Measurements from ENCODE around the gene SHLD1. TPM values are rescaled to one million over a fixed set of nuclear protein-coding genes. Genes with fewer than 3 reads are reported as not detected.

Gene SHLD1
- total and polyA plus RNA-seq, 2 experiments from 2014 or later = 1.4 to 15.0 TPM

DNA sequence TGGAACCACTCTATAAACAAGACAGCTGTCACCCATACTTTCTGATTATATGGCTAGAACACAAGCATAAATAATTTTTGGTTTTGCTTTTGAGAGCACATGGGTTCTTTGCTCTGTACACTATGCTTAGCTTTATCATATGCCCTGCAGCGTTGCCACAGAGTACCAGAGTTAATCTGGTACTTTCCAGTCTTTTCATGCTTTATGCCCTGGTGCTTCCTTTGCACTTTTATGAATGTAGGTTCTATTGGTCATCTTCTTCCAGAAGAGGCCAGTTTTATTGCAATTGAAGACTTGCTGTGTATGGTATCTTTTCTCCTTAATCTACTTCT lies 20.8 kb downstream of the SHLD1 start (continued):
- TF ChIP-seq POLR2AphosphoS5 (IDR thresholded peaks at IDR 0.05; ENCODE audit: low read depth) (no peak), ZNF331 (CRISPR knock-in tag; IDR thresholded peaks at IDR 0.05; ENCODE audit: low read depth) (no peak), CREB1 (CRISPR knock-in tag; IDR thresholded peaks at IDR 0.05; ENCODE audit: low read depth) (no peak), ETS1 (IDR thresholded peaks at IDR 0.05) (no peak), ZNF114 (CRISPR knock-in tag; IDR thresholded peaks at IDR 0.05) (no peak)
- TF ChIP-seq, protein P1, sequence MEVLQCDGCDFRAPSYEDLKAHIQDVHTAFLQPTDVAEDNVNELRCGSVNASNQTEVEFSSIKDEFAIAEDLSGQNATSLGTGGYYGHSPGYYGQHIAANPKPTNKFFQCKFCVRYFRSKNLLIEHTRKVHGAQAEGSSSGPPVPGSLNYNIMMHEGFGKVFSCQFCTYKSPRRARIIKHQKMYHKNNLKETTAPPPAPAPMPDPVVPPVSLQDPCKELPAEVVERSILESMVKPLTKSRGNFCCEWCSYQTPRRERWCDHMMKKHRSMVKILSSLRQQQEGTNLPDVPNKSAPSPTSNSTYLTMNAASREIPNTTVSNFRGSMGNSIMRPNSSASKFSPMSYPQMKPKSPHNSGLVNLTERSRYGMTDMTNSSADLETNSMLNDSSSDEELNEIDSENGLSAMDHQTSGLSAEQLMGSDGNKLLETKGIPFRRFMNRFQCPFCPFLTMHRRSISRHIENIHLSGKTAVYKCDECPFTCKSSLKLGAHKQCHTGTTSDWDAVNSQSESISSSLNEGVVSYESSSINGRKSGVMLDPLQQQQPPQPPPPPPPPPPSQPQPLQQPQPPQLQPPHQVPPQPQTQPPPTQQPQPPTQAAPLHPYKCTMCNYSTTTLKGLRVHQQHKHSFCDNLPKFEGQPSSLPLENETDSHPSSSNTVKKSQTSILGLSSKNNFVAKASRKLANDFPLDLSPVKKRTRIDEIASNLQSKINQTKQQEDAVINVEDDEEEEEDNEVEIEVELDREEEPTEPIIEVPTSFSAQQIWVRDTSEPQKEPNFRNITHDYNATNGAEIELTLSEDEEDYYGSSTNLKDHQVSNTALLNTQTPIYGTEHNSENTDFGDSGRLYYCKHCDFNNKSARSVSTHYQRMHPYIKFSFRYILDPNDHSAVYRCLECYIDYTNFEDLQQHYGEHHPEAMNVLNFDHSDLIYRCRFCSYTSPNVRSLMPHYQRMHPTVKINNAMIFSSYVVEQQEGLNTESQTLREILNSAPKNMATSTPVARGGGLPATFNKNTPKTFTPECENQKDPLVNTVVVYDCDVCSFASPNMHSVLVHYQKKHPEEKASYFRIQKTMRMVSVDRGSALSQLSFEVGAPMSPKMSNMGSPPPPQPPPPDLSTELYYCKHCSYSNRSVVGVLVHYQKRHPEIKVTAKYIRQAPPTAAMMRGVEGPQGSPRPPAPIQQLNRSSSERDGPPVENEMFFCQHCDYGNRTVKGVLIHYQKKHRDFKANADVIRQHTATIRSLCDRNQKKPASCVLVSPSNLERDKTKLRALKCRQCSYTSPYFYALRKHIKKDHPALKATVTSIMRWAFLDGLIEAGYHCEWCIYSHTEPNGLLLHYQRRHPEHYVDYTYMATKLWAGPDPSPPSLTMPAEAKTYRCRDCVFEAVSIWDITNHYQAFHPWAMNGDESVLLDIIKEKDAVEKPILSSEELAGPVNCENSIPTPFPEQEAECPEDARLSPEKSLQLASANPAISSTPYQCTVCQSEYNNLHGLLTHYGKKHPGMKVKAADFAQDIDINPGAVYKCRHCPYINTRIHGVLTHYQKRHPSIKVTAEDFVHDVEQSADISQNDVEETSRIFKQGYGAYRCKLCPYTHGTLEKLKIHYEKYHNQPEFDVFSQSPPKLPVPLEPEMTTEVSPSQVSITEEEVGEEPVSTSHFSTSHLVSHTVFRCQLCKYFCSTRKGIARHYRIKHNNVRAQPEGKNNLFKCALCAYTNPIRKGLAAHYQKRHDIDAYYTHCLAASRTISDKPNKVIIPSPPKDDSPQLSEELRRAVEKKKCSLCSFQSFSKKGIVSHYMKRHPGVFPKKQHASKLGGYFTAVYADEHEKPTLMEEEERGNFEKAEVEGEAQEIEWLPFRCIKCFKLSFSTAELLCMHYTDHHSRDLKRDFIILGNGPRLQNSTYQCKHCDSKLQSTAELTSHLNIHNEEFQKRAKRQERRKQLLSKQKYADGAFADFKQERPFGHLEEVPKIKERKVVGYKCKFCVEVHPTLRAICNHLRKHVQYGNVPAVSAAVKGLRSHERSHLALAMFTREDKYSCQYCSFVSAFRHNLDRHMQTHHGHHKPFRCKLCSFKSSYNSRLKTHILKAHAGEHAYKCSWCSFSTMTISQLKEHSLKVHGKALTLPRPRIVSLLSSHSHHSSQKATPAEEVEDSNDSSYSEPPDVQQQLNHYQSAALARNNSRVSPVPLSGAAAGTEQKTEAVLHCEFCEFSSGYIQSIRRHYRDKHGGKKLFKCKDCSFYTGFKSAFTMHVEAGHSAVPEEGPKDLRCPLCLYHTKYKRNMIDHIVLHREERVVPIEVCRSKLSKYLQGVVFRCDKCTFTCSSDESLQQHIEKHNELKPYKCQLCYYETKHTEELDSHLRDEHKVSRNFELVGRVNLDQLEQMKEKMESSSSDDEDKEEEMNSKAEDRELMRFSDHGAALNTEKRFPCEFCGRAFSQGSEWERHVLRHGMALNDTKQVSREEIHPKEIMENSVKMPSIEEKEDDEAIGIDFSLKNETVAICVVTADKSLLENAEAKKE (CRISPR knock-in tag; IDR thresholded peaks at IDR 0.05) = no peak

GRCh38 chr20:5772704-5773103 lies 22.5 kb downstream of the SHLD1 start:
- H3K79me2 ChIP-seq (replicated peaks; ENCODE audit: insufficient read depth) = no peaks in the 10 kb centered on the region
- Mint-ChIP-seq H3K4me1 (peaks cover 4% of the 10 kb centered on the region; the same call in 2 of the 3 replicates), H3K27me3 (ENCODE audit: insufficient read depth, low read depth, poor library complexity) (no peaks in the 10 kb centered on the region), H3K36me3 (ENCODE audit: low read depth) (peaks cover 8% of the 10 kb centered on the region; the same call in 2 of the 3 replicates), H3K27ac (no peak overlapping the region), H3K9me3 (no peaks in the 10 kb centered on the region; the same call in 2 of the 3 replicates), H3K4me3 (no peak overlapping the region)
- peaks cover 7% of the 10 kb centered on the region; the same call in 1 of the 2 replicates for H3K4me1 ChIP-seq (ENCODE audit: insufficient read depth)
- DNase-seq (ENCODE audit: low spot score) (no peak), ATAC-seq (no peak)
- H3K4me3 ChIP-seq = no peak overlapping the region
- no peaks in the 10 kb centered on the region for H4K20me1 ChIP-seq (replicated peaks; ENCODE audit: insufficient read depth)
- H2AFZ ChIP-seq = no peak overlapping the region
- H3F3A ChIP-seq (replicated peaks; ENCODE audit: low read depth) = no peaks in the 10 kb centered on the region
- TF ChIP-seq, protein P2, sequence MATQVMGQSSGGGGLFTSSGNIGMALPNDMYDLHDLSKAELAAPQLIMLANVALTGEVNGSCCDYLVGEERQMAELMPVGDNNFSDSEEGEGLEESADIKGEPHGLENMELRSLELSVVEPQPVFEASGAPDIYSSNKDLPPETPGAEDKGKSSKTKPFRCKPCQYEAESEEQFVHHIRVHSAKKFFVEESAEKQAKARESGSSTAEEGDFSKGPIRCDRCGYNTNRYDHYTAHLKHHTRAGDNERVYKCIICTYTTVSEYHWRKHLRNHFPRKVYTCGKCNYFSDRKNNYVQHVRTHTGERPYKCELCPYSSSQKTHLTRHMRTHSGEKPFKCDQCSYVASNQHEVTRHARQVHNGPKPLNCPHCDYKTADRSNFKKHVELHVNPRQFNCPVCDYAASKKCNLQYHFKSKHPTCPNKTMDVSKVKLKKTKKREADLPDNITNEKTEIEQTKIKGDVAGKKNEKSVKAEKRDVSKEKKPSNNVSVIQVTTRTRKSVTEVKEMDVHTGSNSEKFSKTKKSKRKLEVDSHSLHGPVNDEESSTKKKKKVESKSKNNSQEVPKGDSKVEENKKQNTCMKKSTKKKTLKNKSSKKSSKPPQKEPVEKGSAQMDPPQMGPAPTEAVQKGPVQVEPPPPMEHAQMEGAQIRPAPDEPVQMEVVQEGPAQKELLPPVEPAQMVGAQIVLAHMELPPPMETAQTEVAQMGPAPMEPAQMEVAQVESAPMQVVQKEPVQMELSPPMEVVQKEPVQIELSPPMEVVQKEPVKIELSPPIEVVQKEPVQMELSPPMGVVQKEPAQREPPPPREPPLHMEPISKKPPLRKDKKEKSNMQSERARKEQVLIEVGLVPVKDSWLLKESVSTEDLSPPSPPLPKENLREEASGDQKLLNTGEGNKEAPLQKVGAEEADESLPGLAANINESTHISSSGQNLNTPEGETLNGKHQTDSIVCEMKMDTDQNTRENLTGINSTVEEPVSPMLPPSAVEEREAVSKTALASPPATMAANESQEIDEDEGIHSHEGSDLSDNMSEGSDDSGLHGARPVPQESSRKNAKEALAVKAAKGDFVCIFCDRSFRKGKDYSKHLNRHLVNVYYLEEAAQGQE (IDR thresholded peaks at IDR 0.05; ENCODE audit: unreplicated experiment) = no peak
- TF ChIP-seq POLR2AphosphoS5 (IDR thresholded peaks at IDR 0.05; ENCODE audit: low read depth) = no peak
- TF ChIP-seq ZNF114 (CRISPR knock-in tag; IDR thresholded peaks at IDR 0.05) = no peak
- no peak for TF ChIP-seq ETS1 (IDR thresholded peaks at IDR 0.05)
- no peak for TF ChIP-seq EZH2phosphoT487 (IDR thresholded peaks at IDR 0.05; ENCODE audit: unreplicated experiment)
- H3K9me2 ChIP-seq (ENCODE audit: insufficient read depth) = no peaks in the 10 kb centered on the region
- no peaks in the 10 kb centered on the region for H3K36me3 ChIP-seq (ENCODE audit: insufficient read depth)
- no peak overlapping the region for H3K27ac ChIP-seq (ENCODE audit: low read depth)
- no peak overlapping the region for H3K4me2 ChIP-seq
- H3K27me3 ChIP-seq (ENCODE audit: insufficient read depth) = no peaks in the 10 kb centered on the region
